Adipocyte (in vitro differentiated cells): ENCODE data around the gene METAP1D.

Experiments
- DNase-seq: peaks from one replicate; pipeline ENCODE4 v3.0.0-alpha.2; 2015; ENCODE audit warnings: low read depth
- H3K27me3 ChIP-seq: replicated peaks from 2 replicates; pipeline ENCODE4 v1.7.0; 2013; ENCODE audit warnings: mild to moderate bottlenecking, low read length, moderate library complexity; ENCODE audit not compliant: control insufficient read depth, insufficient read depth
- H3K36me3 ChIP-seq: 2 replicates; pipeline ENCODE4 v1.7.0; 2013; ENCODE audit warnings: low read length, mild to moderate bottlenecking, moderate library complexity; ENCODE audit not compliant: control insufficient read depth, insufficient read depth, severe bottlenecking
- H3K4me1 ChIP-seq: 2 replicates; pipeline ENCODE4 v1.7.0; 2013; ENCODE audit warnings: mild to moderate bottlenecking, low read length, moderate library complexity; ENCODE audit not compliant: control insufficient read depth, insufficient read depth
- H3K4me3 ChIP-seq: 2 replicates; pipeline ENCODE4 v1.7.0; 2013; ENCODE audit warnings: mild to moderate bottlenecking, low read length, moderate library complexity
- H3K9ac ChIP-seq: 2 replicates; pipeline ENCODE4 v1.7.0; 2013; ENCODE audit warnings: mild to moderate bottlenecking, low read length, moderate library complexity
- H3K9me3 ChIP-seq: 2 replicates; pipeline ENCODE4 v1.7.0; 2013; ENCODE audit warnings: mild to moderate bottlenecking, low read length, moderate library complexity; ENCODE audit not compliant: control insufficient read depth

Gene METAP1D

GRCh38 chr2:172089005-172089504 is 89.3 kb downstream of the METAP1D start:
- H3K4me3 ChIP-seq, result no peak overlapping the region
- peaks cover 5% of the 10 kb centered on the region for H3K4me1 ChIP-seq
- H3K36me3 ChIP-seq, result no peaks in the 10 kb centered on the region
- no peak for DNase-seq
- H3K9ac ChIP-seq, result no peak overlapping the region
- H3K9me3 ChIP-seq, result peaks cover 3% of the 10 kb centered on the region
- peaks cover 89% of the 10 kb centered on the region for H3K27me3 ChIP-seq

- Histone ChIP-seq H3K36me3 (no peaks in the 10 kb centered on the region), H3K9me3 (peaks cover 3% of the 10 kb centered on the region), H3K4me3 (no peak overlapping the region), H3K4me1 (peaks cover 5% of the 10 kb centered on the region), H3K27me3 (peaks cover 85% of the 10 kb centered on the region), H3K9ac (no peak overlapping the region)
- DNase-seq, result no peak
Observed at GRCh38 chr2:172089633-172090032, 89.9 kb downstream of the METAP1D start.

- Histone ChIP-seq H3K9me3 (peaks cover 3% of the 10 kb centered on the region), H3K4me1 (peaks cover 9% of the 10 kb centered on the region), H3K36me3 (no peaks in the 10 kb centered on the region), H3K4me3 (no peak overlapping the region), H3K9ac (no peak overlapping the region), H3K27me3 (peaks cover 85% of the 10 kb centered on the region)
- DNase-seq, result no peak
Observed at GRCh38 chr2:172090044-172090961, 90.5 kb downstream of the METAP1D start.

DNA sequence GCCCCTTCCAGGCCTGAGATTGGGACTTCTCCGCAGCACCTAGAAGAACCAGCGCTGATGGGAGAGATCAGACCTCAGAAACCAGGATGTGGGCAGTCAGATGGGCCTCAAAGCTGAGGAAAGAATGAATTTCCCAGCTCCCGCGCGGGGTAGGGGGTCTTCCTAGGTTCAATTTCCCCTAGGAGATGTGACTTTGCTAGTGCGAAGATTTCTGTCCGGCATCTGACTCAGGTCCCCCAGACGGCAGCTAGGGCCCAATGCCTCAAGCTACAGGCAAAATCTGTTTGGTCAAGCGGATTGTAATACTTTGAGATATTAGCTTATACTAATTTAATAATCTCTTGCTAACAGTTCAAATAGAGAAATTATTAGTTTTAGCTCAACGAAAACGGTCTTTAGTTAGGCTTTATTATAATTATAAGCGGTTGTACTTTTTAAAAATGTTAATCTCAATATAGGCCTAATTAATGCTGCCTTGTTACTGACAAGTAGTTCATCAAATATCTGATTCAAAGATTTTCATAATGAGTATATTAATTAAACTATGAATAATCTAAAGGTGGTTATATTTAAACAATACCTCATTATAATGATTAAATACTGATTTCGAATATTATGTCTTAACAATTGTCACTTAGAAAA is 91.4 kb downstream of the METAP1D start:
- Histone ChIP-seq H3K36me3 (no peaks in the 10 kb centered on the region), H3K4me1 (peaks cover 10% of the 10 kb centered on the region), H3K27me3 (peaks cover 76% of the 10 kb centered on the region), H3K9ac (no peak overlapping the region), H3K4me3 (no peak overlapping the region), H3K9me3 (peaks cover 3% of the 10 kb centered on the region)
- no peak for DNase-seq

- peaks cover 17% of the 10 kb centered on the region for H3K4me1 ChIP-seq
- peaks cover 3% of the 10 kb centered on the region for H3K9me3 ChIP-seq
- H3K36me3 ChIP-seq, result no peaks in the 10 kb centered on the region
- H3K27me3 ChIP-seq, result peaks cover 68% of the 10 kb centered on the region
- no peak for DNase-seq
- H3K9ac ChIP-seq, result no peak overlapping the region
- no peak overlapping the region for H3K4me3 ChIP-seq
Observed at GRCh38 chr2:172091761-172092566, 92.2 kb downstream of the METAP1D start.

- peaks cover under 1% of the 10 kb centered on the region for H3K9me3 ChIP-seq
- peaks cover 26% of the 10 kb centered on the region for H3K4me1 ChIP-seq
- no peak overlapping the region for H3K4me3 ChIP-seq
- no peak overlapping the region for H3K9ac ChIP-seq
- no peaks in the 10 kb centered on the region for H3K36me3 ChIP-seq
- no peak for DNase-seq
- H3K27me3 ChIP-seq, result peaks cover 59% of the 10 kb centered on the region
Observed at GRCh38 chr2:172092716-172093415, 93.1 kb downstream of the METAP1D start.

GRCh38 chr2:172093416-172094293 is 93.9 kb downstream of the METAP1D start:
- peaks cover 34% of the 10 kb centered on the region for H3K4me1 ChIP-seq
- H3K9ac ChIP-seq, result no peak overlapping the region
- DNase-seq, result peak; percentile 38
- no peaks in the 10 kb centered on the region for H3K36me3 ChIP-seq
- H3K4me3 ChIP-seq, result no peak overlapping the region
- peaks cover 51% of the 10 kb centered on the region for H3K27me3 ChIP-seq
- H3K9me3 ChIP-seq, result no peaks in the 10 kb centered on the region

DNA sequence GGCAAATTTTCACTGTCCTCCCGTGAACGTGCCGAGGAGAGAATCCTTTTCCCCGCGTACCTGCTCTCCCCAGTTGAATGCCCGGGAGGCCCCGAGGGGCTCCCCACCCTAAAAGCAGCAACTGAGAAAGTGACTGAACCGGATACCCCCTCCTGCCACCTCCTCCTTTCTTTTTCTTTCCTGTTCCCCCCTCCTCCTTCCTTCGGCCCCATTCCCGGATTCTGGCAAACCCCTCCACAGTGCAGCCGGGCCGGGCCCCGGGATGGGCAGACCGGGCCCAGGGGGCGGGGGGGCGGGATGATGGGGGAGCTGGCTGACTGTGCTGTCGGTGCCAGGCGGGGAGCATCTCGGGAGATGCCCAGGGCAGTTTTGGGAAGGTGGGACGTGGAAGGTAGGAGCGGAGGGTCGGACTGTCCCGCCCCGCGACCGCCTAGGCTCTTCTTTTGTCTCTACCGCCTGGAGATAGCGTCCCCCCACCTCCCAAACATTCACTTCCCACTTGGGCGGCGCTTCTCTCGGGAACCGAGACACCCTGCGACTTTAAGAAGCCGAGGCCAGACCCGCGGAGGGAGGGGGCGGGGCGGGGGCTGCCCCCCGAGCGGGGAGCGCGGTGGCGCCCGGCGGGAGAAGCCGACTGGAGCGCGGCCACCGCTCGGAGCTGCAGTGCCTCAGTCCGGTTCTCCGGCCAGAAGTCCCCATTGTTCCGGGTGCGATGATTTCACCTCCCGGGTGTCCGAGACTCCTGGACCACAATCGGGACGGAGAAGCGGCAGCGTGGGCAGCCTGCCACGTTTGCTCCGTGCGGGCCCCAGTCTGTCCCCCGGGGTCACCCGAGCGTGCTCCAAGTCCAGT is 94.8 kb downstream of the METAP1D start:
- H3K9me3 ChIP-seq, result no peaks in the 10 kb centered on the region
- peaks cover 43% of the 10 kb centered on the region for H3K27me3 ChIP-seq
- DNase-seq, result peak; percentile 71
- H3K4me1 ChIP-seq, result peaks cover 40% of the 10 kb centered on the region
- H3K36me3 ChIP-seq, result no peaks in the 10 kb centered on the region
- H3K4me3 ChIP-seq, result peak overlapping the region; percentile 82
- H3K9ac ChIP-seq, result peak overlapping the region; percentile 66

DNA sequence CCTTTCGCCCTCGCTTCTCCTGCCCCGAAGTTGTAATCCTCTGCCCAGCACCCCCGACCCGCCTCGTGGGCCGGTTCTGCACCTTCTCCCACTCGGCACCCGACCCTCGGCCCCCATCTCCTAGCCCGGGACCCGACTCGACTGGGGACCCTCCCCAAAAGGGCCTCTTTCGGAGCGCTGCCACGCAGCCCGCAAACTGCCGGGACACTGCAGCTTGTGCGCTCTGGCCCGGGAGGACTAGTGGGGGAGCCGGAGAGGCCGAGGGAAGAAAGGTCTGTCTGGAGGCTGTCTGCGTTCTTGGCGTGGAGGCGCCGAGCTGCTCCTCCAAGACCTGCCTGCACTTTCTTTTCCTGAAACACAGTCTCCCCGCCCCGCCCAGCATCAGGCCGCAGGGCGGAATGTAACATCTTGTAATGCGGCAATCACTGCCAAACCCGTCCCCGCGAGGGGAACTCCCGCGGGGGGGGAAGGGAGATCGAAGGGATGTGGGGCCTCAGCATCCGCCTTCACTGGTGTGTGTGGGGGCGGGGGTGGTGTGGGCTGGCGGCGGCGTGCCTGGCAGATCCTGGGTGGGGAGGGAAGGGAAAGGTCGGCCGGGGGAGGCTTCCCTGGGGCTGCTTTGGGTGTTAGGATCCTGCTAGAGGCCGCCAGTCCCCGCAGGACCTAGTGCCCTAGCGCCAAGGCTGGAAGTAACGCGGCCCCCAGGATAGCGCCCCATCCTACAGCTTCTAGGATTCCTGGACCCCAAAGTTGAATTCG is 95.6 kb downstream of the METAP1D start:
- peaks cover 34% of the 10 kb centered on the region for H3K27me3 ChIP-seq
- peak; percentile 97 for DNase-seq

More for the DNA sequence above, 95.6 kb downstream of the METAP1D start:
- Histone ChIP-seq H3K9me3 (no peaks in the 10 kb centered on the region), H3K9ac (peak overlapping the region; percentile 66), H3K4me1 (peaks cover 44% of the 10 kb centered on the region), H3K36me3 (no peaks in the 10 kb centered on the region), H3K4me3 (peak overlapping the region; percentile 82)
